Mesenchymal stem cell (in vitro differentiated cells and primary cell): ENCODE data around the gene ERG.

Experiments used
- DNase-seq: peaks from one replicate; pipeline ENCODE4 v3.0.0-alpha.2; 2013
- H2AFZ ChIP-seq: one replicate; pipeline ENCODE4 v1.6.1; 2013; ENCODE audit warnings: low read depth, mild to moderate bottlenecking, control low read depth, inconsistent platforms, low read length, moderate library complexity
- H2AK5ac ChIP-seq: 2 replicates; pipeline ENCODE4 v1.6.1; 2013; ENCODE audit warnings: low read length, moderate library complexity, mild to moderate bottlenecking, inconsistent platforms; ENCODE audit not compliant: severe bottlenecking
- H2BK120ac ChIP-seq: one replicate; pipeline ENCODE4 v1.6.1; 2013; ENCODE audit warnings: low read depth, mild to moderate bottlenecking, inconsistent platforms, low read length, moderate library complexity
- H2BK12ac ChIP-seq, 2 experiments: one replicate each; pipeline ENCODE4 v1.6.1; 2013; ENCODE audit warnings: inconsistent platforms in 2 of 2, low read length in 2 of 2, mild to moderate bottlenecking in 2 of 2, moderate library complexity in 2 of 2, control low read depth in 1 of 2
- H2BK15ac ChIP-seq: one replicate; pipeline ENCODE4 v1.6.1; 2013; ENCODE audit warnings: mild to moderate bottlenecking, low read depth, inconsistent platforms; ENCODE audit not compliant: poor library complexity, severe bottlenecking
- H2BK5ac ChIP-seq: 2 replicates; pipeline ENCODE4 v1.6.1; 2013; ENCODE audit warnings: low read depth, mild to moderate bottlenecking, low read length, control low read depth, inconsistent platforms; ENCODE audit not compliant: poor library complexity, severe bottlenecking
- H3K14ac ChIP-seq, 2 experiments: one replicate each; pipeline ENCODE4 v1.6.1; 2013; ENCODE audit warnings: inconsistent platforms in 2 of 2, low read length in 2 of 2, control low read depth in 1 of 2, mild to moderate bottlenecking in 1 of 2, moderate library complexity in 1 of 2
- H3K18ac ChIP-seq, 2 experiments: one replicate each; pipeline ENCODE4 v1.6.1; 2013; ENCODE audit warnings: inconsistent platforms in 2 of 2, low read length in 2 of 2, control low read depth in 1 of 2, low read depth in 1 of 2, mild to moderate bottlenecking in 1 of 2
- H3K23ac ChIP-seq, 2 experiments: one replicate each; pipeline ENCODE4 v1.6.1; 2013; ENCODE audit warnings: inconsistent platforms in 2 of 2, low read length in 2 of 2, mild to moderate bottlenecking in 2 of 2, moderate library complexity in 2 of 2, control low read depth in 1 of 2
- H3K27ac ChIP-seq: 2 replicates; pipeline ENCODE4 v1.5.1; 2013; ENCODE audit warnings: mild to moderate bottlenecking, moderate library complexity, low read length, control low read depth, inconsistent platforms; ENCODE audit not compliant: poor library complexity, severe bottlenecking
- H3K27me3 ChIP-seq, 2 experiments: 2 replicates each; pipeline versions ENCODE4 v1.6.1 to v1.7.0; 2013; ENCODE audit warnings: low read length in 2 of 2, mild to moderate bottlenecking in 2 of 2, moderate library complexity in 2 of 2, control low read depth in 1 of 2, inconsistent platforms in 1 of 2; ENCODE audit not compliant: control insufficient read depth in 1 of 2, insufficient read depth in 1 of 2
- H3K36me3 ChIP-seq, 2 experiments: 2 replicates each; pipeline versions ENCODE4 v1.6.1 to v1.7.0; 2013; ENCODE audit warnings: low read length in 2 of 2, control low read depth in 1 of 2, inconsistent platforms in 1 of 2, low read depth in 1 of 2, mild to moderate bottlenecking in 1 of 2; ENCODE audit not compliant: insufficient read depth in 2 of 2, control insufficient read depth in 1 of 2
- H3K4ac ChIP-seq, 2 experiments: one replicate each; pipeline ENCODE4 v1.6.1; 2013; ENCODE audit warnings: inconsistent platforms in 2 of 2, low read length in 2 of 2, mild to moderate bottlenecking in 2 of 2, moderate library complexity in 2 of 2, control low read depth in 1 of 2, low read depth in 1 of 2
- H3K4me1 ChIP-seq: 2 replicates; pipeline ENCODE4 v1.6.1; 2013; ENCODE audit warnings: low read depth, low read length, control low read depth; ENCODE audit not compliant: control insufficient read depth, insufficient read depth
- H3K4me2 ChIP-seq: 2 replicates; pipeline ENCODE4 v1.6.1; 2013; ENCODE audit warnings: low read length, mild to moderate bottlenecking, inconsistent platforms; ENCODE audit not compliant: poor library complexity, severe bottlenecking
- H3K4me3 ChIP-seq, 2 experiments: 2 replicates each; pipeline versions ENCODE4 v1.5.1 to v1.7.0; 2013; ENCODE audit warnings: low read length in 2 of 2, mild to moderate bottlenecking in 2 of 2, control low read depth in 1 of 2, low read depth in 1 of 2; ENCODE audit not compliant: insufficient read depth in 1 of 2
- H3K79me1 ChIP-seq: replicated peaks from 2 replicates; pipeline ENCODE4 v1.6.1; 2013; ENCODE audit warnings: mild to moderate bottlenecking, control low read depth, low read length, inconsistent platforms; ENCODE audit not compliant: poor library complexity, severe bottlenecking
- H3K9ac ChIP-seq: 2 replicates; pipeline ENCODE4 v1.7.0; 2013; ENCODE audit warnings: mild to moderate bottlenecking, low read length, moderate library complexity
- H3K9me3 ChIP-seq: 2 replicates; pipeline ENCODE4 v1.7.0; 2013; ENCODE audit warnings: mild to moderate bottlenecking, low read length; ENCODE audit not compliant: control insufficient read depth
- H4K8ac ChIP-seq: one replicate; pipeline ENCODE4 v1.6.1; 2013; ENCODE audit warnings: inconsistent platforms, mild to moderate bottlenecking, low read length, moderate library complexity
- H4K91ac ChIP-seq: one replicate; pipeline ENCODE4 v1.6.1; 2013; ENCODE audit warnings: mild to moderate bottlenecking, low read length, inconsistent platforms
- WGBS: methylation state at CpG from one replicate; pipeline ENCODE4 v1.1.7; 2013; ENCODE audit warnings: mixed read lengths; 5-methylcytosine and 5-hydroxymethylcytosine counted together

The ERG gene

DNA sequence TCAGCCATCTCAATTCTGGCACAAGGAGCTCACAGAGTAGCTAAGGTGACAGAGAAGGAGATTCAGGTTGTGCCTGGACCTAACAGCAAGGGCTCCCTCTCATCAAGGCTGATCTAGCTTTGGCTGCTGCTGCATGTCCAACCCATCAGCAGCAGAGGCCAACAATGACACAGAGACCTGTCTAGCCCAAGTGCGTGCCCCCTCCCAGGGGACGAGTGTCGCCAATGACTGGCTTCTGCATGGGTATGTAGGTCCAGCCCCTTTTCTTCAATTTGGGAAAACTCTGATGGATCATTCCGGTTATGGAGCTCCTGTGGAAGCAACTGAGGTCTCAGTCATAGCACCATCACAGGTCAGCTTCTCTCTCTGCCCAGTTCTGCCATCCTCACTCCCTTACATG lies 158.1 kb downstream of the ERG start:
- Histone ChIP-seq H3K18ac (no peak overlapping the region), H3K4ac (no peak overlapping the region), H2AFZ (no peak overlapping the region), H2BK15ac (peak overlapping the region; percentile 4), H3K36me3 (no peaks in the 10 kb centered on the region), H3K9ac (no peak overlapping the region), H4K91ac (no peak overlapping the region), H4K8ac (no peak overlapping the region), H3K4me1 (no peaks in the 10 kb centered on the region), H3K27me3 (no peaks in the 10 kb centered on the region), H2BK120ac (no peak overlapping the region), H3K79me1 (no peaks in the 10 kb centered on the region), H3K4me2 (no peak overlapping the region), H3K27ac (no peak overlapping the region), H2AK5ac (peak overlapping the region; percentile 24), H3K23ac (no peak overlapping the region), H3K14ac (no peak overlapping the region), H3K4me3 (no peak overlapping the region), H3K9me3 (no peaks in the 10 kb centered on the region), H2BK5ac (no peak overlapping the region), H2BK12ac (no peak overlapping the region)
- 91% methylated on average over 4 of the region's 4 CpGs for WGBS
- no peak for DNase-seq

DNA sequence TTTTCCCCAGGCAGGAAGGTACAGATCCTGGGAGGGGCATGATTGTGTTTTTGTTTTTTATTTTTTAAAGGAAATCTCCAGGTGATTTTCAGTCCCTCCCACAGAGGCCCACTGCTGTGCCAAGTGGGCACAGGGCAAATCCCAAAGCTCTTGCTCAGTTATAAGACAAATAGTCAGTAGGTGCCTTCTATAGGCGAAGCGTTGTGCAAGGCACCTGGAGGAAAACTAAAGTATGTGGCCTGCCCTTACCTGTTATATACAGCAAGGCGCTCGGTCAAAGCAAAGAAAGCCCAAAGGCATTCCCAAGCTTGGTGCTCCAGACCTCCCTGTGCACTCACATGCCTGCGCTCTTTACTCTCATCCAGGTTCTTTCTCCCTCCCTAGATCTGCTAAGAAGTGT lies 160.5 kb downstream of the ERG start:
- 88% methylated on average over 4 of the region's 5 CpGs for WGBS
- H2AFZ ChIP-seq: no peak overlapping the region
- H2AK5ac ChIP-seq: no peak overlapping the region
- no peak overlapping the region for H4K91ac ChIP-seq
- H2BK12ac ChIP-seq: no peak overlapping the region
- no peak overlapping the region for H2BK5ac ChIP-seq
- no peak overlapping the region for H3K23ac ChIP-seq
- no peak overlapping the region for H3K9ac ChIP-seq
- no peak overlapping the region for H2BK15ac ChIP-seq
- no peak overlapping the region for H2BK120ac ChIP-seq
- no peak overlapping the region for H3K14ac ChIP-seq
- no peak overlapping the region for H3K27ac ChIP-seq
- no peak overlapping the region for H3K4ac ChIP-seq
- no peak overlapping the region for H3K4me2 ChIP-seq
- H3K27me3 ChIP-seq: no peaks in the 10 kb centered on the region
- no peaks in the 10 kb centered on the region for H3K36me3 ChIP-seq
- H3K4me1 ChIP-seq: no peaks in the 10 kb centered on the region
- no peak overlapping the region for H4K8ac ChIP-seq
- H3K9me3 ChIP-seq: no peaks in the 10 kb centered on the region
- DNase-seq: no peak
- H3K18ac ChIP-seq: no peak overlapping the region
- H3K4me3 ChIP-seq: no peak overlapping the region
- H3K79me1 ChIP-seq: no peaks in the 10 kb centered on the region

DNA sequence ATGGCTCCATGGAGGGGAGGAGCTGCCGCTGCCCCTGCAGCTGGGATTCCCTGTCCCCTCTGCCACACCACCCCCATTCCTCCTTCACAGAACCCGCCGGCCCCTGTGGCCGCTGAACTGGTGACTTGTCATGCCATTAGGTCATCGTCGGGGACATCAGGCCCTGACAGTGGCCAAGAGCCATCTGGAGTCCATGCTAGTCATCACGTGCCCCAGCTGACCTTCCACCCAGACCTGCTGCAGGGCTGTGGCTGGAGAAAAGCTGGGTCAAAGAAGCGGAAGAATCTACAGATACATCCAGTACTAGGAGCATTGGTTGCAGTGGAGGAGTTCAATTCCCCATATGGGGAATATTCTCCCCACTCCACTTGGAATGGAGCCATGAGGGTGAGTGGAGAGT lies 163.4 kb downstream of the ERG start:
- H3K23ac ChIP-seq: no peak overlapping the region
- no peak overlapping the region for H3K27ac ChIP-seq
- H2BK120ac ChIP-seq: no peak overlapping the region
- H3K18ac ChIP-seq: no peak overlapping the region
- no peaks in the 10 kb centered on the region for H3K27me3 ChIP-seq
- no peak overlapping the region for H2BK12ac ChIP-seq
- H3K9ac ChIP-seq: no peak overlapping the region
- no peak overlapping the region for H3K4me2 ChIP-seq
- H3K4me1 ChIP-seq: no peaks in the 10 kb centered on the region
- H2AK5ac ChIP-seq: peak overlapping the region; percentile 75
- no peak overlapping the region for H2BK15ac ChIP-seq
- no peak overlapping the region for H2AFZ ChIP-seq
- no peak overlapping the region for H3K14ac ChIP-seq
- no peaks in the 10 kb centered on the region for H3K9me3 ChIP-seq
- peak overlapping the region; percentile 11 for H4K91ac ChIP-seq
- H3K4me3 ChIP-seq: no peak overlapping the region
- no peak overlapping the region for H3K4ac ChIP-seq
- H3K36me3 ChIP-seq: no peaks in the 10 kb centered on the region
- WGBS: 85% methylated on average over 8 of the region's 8 CpGs
- peak overlapping the region; percentile 55 for H4K8ac ChIP-seq
- H2BK5ac ChIP-seq: no peak overlapping the region
- H3K79me1 ChIP-seq: no peaks in the 10 kb centered on the region
- no peak for DNase-seq

DNA sequence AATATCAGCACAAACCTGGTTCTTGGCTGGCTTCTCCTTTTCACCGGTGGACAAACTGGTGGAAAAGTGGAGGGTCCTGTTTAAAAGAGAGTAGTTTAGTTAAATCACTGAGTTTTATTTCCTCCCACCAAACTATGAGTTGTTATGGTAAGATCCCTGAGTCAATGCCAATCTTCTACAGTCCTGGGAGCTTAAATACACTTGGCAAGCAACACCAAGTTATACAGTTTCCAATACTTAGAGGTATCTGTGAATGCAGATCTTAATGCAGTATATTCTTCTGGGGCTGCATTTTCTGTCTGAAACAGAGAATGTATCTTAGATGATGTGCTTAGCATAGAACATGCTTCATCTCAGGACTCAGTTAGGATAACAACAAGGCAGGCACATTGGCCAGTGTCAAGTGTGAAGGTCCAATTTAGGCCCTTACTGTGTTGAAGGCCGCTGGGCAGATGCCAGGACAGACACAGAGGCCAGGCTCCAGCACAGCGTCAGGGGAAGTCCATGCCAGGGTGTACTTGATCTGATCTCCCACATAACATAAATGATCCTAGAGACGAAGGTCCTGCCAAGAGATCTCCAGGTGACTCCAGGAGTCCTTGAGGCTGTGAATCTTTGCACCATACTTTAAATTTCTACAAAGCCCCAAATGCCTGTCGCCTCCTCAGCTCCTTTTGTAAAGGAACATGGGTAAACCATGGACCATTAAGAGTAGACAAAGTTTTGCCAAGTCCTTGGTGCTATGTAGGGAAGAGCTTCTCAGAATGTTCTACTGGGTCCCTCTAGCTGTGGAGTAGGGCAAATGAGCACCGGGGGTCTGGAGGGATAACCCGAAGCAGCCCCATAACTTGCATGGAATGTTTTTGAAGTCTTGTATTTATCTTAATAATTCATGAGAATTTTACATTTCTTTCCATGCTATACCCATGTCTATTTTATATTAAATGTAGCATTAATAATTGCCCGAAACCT lies 164.7 kb downstream of the ERG start:
- Histone ChIP-seq H4K91ac (no peak overlapping the region), H3K9ac (no peak overlapping the region), H3K27me3 (no peaks in the 10 kb centered on the region), H2BK120ac (no peak overlapping the region), H2BK5ac (no peak overlapping the region), H3K4me3 (no peak overlapping the region), H3K4me1 (peaks cover 3% of the 10 kb centered on the region), H2BK12ac (no peak overlapping the region), H2AFZ (no peak overlapping the region), H2BK15ac (no peak overlapping the region), H3K9me3 (no peaks in the 10 kb centered on the region), H2AK5ac (no peak overlapping the region), H4K8ac (no peak overlapping the region), H3K36me3 (no peaks in the 10 kb centered on the region), H3K79me1 (no peaks in the 10 kb centered on the region), H3K4me2 (no peak overlapping the region), H3K23ac (no peak overlapping the region), H3K27ac (no peak overlapping the region), H3K4ac (no peak overlapping the region), H3K14ac (no peak overlapping the region), H3K18ac (no peak overlapping the region)
- WGBS: 97% methylated on average over 6 of the region's 8 CpGs
- peak; percentile 24 for DNase-seq
